Mesothelial cell of epicardium (in vitro differentiated cells): ENCODE measurements around the gene TBRG4. TPM values are rescaled to one million over a fixed set of nuclear protein-coding genes. Genes with fewer than 3 reads are reported as not detected.
"Not testable (repeated sequence)": the region's sequence is repeated elsewhere in the genome, so short reads cannot be mapped to it uniquely, and the experiment has no call there.

ENCODE experiments used
- DNase-seq, 2 experiments: peaks; one replicate each; pipeline ENCODE4 v3.0.0; 2021; ENCODE audit warnings: low spot score in 2 of 2; ENCODE audit not compliant: unreplicated experiment in 2 of 2
- H3K27ac Mint-ChIP-seq: 2 replicates; pipeline ENCODE4 v1.8.0; 2021; ENCODE audit warnings: mixed read lengths
- H3K27me3 Mint-ChIP-seq: 2 replicates; pipeline ENCODE4 v1.8.0; 2021; ENCODE audit warnings: low read depth, mixed read lengths
- H3K36me3 Mint-ChIP-seq: 2 replicates; pipeline ENCODE4 v1.8.0; 2021; ENCODE audit warnings: mixed read lengths
- H3K4me1 Mint-ChIP-seq: 2 replicates; pipeline ENCODE4 v1.8.0; 2021; ENCODE audit warnings: mixed read lengths
- H3K4me3 Mint-ChIP-seq: 2 replicates; pipeline ENCODE4 v1.8.0; 2021; ENCODE audit warnings: mild to moderate bottlenecking, moderate library complexity, mixed read lengths
- H3K9me3 Mint-ChIP-seq: 2 replicates; pipeline ENCODE4 v1.8.0; 2021; ENCODE audit warnings: mixed read lengths
- total RNA-seq: library from RNA; stranded (reverse); gene quantifications from 3 replicates; pipeline ENCODE4 v1.2.1, GENCODE V29; 2021
- TF ChIP-seq, protein P1 (sequence below): fragments of 200-600 bp; sonication (generic); IDR thresholded peaks from one replicate; pipeline ENCODE4 v1.5.0; 2021; ENCODE audit warnings: antibody characterized with exemption; ENCODE audit not compliant: unreplicated experiment

The TBRG4 gene
- total RNA-seq, 1 donor from 2014 or later: 68.1 TPM

DNA sequence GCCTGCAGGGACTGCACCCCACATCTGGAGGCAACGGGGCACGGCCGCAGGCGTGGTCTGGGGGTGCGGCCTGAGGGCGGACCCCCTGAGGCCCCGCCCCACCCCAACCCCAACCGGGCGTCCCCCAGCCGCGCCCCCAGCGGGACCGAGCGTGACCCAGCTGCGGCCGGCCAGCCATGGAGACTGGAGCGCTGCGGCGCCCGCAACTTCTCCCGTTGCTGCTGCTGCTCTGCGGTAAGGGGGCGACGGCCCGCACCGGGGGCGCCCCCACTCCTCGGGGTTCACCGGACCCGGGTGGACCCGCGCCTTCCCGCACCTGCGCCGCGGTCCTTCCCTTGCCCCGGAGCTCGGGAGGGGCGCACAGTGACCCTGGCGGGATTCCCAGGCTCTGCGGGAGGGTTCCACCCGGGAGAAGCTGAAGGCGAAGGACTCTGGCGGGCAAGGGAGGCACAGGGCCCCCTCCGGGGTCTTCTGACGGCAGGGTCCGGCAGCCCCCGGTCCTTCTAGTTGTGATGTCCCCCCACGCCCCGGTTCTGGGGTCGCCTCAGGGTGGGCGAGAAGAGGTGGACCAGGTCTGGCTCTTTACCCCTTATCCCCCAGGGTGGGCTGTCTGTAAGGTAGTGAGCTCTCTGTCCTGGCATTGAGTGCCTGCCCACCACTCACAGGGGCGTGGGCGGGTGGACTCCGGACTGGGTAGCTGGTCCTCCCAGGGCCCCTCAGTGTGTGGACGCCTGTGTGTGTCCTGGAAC, 46.3 kb upstream of the TBRG4 start, which contains the start of gene RAMP3:
TSS of gene RAMP3 (plus strand) at position 139 of the 749 bp plus-strand sequence. CDS start at position 177, 38 bp downstream.
- H3K4me1 Mint-ChIP-seq: no peaks in the 10 kb centered on the region
- peaks cover 74% of the 10 kb centered on the region for H3K27me3 Mint-ChIP-seq
- no peaks in the 10 kb centered on the region for H3K9me3 Mint-ChIP-seq
- no peaks in the 10 kb centered on the region for H3K36me3 Mint-ChIP-seq
- H3K27ac Mint-ChIP-seq: no peak within 1 kb of the TSS
- H3K4me3 Mint-ChIP-seq: peak within 1 kb of the TSS; percentile 28
- no peak for DNase-seq
- TF ChIP-seq, protein P1, sequence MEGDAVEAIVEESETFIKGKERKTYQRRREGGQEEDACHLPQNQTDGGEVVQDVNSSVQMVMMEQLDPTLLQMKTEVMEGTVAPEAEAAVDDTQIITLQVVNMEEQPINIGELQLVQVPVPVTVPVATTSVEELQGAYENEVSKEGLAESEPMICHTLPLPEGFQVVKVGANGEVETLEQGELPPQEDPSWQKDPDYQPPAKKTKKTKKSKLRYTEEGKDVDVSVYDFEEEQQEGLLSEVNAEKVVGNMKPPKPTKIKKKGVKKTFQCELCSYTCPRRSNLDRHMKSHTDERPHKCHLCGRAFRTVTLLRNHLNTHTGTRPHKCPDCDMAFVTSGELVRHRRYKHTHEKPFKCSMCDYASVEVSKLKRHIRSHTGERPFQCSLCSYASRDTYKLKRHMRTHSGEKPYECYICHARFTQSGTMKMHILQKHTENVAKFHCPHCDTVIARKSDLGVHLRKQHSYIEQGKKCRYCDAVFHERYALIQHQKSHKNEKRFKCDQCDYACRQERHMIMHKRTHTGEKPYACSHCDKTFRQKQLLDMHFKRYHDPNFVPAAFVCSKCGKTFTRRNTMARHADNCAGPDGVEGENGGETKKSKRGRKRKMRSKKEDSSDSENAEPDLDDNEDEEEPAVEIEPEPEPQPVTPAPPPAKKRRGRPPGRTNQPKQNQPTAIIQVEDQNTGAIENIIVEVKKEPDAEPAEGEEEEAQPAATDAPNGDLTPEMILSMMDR: no peak

DNA sequence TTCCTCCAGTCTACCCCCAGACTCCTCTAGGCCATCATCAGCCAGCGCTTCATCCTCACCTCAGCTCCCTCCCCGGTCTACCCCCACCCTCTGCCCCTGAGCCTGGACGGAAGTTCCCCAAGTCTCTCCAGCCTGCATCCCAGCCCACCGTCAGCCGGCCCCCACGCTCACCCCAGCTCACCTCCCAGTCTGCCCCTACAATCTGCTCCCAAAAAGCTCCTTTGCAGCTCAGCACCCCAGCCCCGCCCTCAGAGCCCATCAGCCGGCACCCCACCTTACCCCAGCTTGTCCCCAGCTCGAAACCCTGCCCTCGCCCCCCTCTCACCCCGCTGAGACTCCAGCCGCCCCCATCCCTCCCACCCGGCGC, 45.8 kb upstream of the TBRG4 start:
- Mint-ChIP-seq H3K27ac (no peak overlapping the region), H3K4me1 (no peaks in the 10 kb centered on the region), H3K36me3 (no peaks in the 10 kb centered on the region), H3K9me3 (no peaks in the 10 kb centered on the region), H3K4me3 (peak overlapping the region; percentile 8), H3K27me3 (peaks cover 69% of the 10 kb centered on the region)
- DNase-seq: no peak
- TF ChIP-seq, protein P1: no peak

DNA sequence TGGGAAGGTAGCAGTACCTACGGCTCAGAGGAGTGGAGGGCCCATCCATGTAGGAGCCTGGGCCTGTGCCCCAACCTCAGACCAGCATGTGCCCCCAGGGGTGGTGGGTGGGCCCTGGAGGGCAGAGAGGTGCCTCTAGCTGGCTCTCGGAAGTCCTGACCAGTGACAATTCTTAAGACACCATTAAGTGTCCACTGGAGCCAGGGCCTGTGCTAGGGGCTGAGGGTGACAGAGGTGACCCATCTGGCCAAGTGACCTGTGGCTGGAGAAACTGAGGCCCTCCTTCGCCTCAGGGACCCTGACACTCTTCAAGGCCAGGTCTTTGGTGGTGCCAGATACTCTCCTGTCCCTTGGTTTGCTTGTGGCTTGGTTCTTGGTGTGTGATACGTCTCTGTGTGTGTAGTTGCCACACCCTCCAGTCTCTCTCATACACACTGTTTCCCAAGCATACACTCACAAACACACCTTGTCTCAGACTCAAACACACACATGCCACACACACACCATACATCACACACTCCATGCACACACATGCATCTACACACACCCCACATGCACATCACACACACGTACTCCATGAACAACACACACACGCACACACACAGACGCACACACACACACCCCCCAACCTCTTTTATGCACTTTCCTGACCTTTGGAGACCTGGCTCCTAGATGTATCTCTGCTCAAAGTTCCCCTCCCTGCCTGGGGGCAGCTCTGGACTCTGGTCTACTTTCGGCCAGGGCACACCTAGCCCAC, 45.2 kb upstream of the TBRG4 start:
- H3K4me3 Mint-ChIP-seq: peak overlapping the region; percentile 8
- H3K27me3 Mint-ChIP-seq: peaks cover 64% of the 10 kb centered on the region
- no peaks in the 10 kb centered on the region for H3K9me3 Mint-ChIP-seq
- H3K36me3 Mint-ChIP-seq: no peaks in the 10 kb centered on the region
- no peak for DNase-seq
- TF ChIP-seq, protein P1: no peak
- no peak overlapping the region for H3K27ac Mint-ChIP-seq
- no peaks in the 10 kb centered on the region for H3K4me1 Mint-ChIP-seq

DNA sequence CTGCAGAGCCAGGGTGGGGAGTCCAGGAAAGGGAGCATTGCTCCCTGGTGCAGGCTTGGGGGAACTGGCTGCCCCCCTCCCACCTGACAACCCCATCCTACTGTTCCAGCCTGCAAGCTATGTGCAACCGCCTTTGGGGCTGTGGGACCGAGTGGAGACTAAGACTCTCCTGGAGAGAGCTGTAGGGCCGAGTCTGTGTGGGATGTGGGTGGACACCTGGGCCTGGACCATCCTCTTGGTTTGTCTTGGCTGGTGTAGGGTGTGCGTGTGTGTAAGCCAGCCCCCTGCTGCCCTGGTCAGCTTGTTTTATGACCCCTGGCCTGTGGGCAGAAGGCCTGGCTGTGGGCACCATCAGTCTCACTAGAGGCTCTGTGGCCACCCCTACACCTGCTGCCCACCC, 44.4 kb upstream of the TBRG4 start:
- Mint-ChIP-seq H3K27me3 (peaks cover 60% of the 10 kb centered on the region), H3K9me3 (no peaks in the 10 kb centered on the region), H3K27ac (no peak overlapping the region), H3K36me3 (no peaks in the 10 kb centered on the region), H3K4me3 (no peak overlapping the region), H3K4me1 (no peaks in the 10 kb centered on the region)
- TF ChIP-seq, protein P1: no peak
- no peak for DNase-seq

DNA sequence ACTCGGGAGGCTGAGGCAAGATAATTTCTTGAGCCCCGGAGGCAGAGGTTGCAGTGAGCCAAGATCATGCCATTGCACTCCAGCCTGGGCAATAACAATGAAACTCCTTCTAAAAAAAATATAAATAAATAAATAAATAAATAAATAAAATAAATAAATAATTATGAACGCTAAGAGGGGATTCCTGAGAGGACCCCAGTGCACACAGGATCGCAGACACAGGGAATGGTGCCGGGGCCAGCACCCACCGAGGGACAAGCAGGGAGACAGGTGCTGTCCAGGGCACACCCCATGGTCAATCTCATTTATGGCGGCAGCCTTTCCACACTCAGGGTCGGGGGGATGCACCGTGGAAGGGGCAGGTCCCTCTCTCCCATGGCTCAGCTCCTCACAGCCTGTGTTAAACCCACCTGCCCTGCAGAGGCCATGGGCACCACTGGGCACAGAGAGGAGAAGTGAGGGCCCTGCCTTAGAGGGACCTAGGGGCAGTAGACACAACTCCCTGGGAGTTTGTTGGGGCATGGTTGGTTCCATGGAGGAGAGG, 43.9 kb upstream of the TBRG4 start:
- no peak for DNase-seq
- TF ChIP-seq, protein P1: no peak
- Mint-ChIP-seq H3K27ac (no peak overlapping the region), H3K27me3 (peaks cover 59% of the 10 kb centered on the region), H3K36me3 (no peaks in the 10 kb centered on the region), H3K4me1 (no peaks in the 10 kb centered on the region), H3K9me3 (no peaks in the 10 kb centered on the region), H3K4me3 (no peak overlapping the region)

DNA sequence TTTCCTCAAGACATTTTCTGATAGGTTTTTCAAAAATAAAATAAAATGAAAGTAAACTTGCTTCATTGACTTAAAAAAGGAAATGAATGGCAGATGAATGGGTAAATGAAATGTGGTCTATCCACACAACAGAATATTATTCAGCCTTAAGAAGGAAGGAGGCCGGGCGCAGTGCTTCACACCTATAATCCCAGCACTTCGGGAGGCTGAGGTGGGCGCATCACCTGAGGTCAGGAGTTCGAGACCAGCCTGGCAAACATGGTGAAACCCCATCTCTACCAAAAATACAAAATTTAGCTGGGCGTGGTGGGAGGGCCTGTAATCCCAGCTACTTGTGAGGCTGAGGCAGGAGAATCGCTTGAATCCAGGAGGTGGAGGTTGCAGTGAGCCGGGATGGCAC, 42.4 kb upstream of the TBRG4 start:
- not testable (repeated sequence) for H3K9me3 Mint-ChIP-seq, H3K4me3 Mint-ChIP-seq, DNase-seq, H3K4me1 Mint-ChIP-seq, H3K36me3 Mint-ChIP-seq, H3K27ac Mint-ChIP-seq
- H3K27me3 Mint-ChIP-seq: peaks cover 52% of the 10 kb centered on the region
